ENCODE results near the gene SEMA3E.
"Not testable (repeated sequence)": the region's sequence is repeated elsewhere in the genome, so short reads cannot be mapped to it uniquely, and the experiment has no call there.

The SEMA3E gene

DNA sequence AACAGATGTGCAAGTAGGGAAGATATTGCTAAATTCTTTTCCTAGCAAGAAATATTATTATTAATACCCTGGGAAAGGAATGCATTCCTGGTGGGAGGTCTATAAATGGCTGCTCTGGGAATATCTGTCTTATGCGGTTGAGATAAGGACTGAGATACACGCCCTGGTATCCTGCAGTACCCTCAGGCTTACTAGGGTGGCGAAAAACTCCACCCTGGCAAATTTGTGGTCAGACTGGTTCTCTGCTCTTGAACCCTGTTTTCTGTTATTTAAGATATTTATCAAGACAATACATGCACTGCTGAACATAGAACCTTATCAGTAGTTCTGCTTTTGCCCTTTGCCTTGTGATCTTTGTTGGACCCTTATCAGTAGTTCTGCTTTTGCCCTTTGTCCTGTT lies 96.4 kb downstream of the SEMA3E start:
- DNase-seq = not testable (repeated sequence)

GRCh38 chr7:83550100-83550499 lies 98.8 kb downstream of the SEMA3E start:
- no peak for DNase-seq

DNA sequence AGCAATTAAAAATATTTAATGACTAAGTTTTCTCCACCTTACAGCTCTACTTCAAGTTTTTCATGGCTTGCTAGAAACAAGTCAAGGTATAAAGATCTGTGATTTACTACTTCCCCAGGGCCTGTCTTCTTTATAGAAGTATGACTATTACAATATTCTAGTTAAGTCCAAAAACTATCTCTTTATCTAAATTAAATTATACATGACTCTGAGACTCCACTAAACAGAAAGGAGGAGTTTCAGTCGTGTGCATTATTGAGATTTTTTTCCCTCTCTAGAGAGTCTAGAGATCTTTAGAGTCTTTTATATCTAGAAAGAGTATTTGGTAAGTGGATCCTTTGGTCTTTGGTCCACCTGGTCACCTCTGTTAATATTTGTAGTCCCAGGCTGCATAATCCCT lies 100.7 kb downstream of the SEMA3E start:
- DNase-seq = no peak

GRCh38 chr7:83547526-83547925 lies 101.4 kb downstream of the SEMA3E start:
- no peak for DNase-seq

DNA sequence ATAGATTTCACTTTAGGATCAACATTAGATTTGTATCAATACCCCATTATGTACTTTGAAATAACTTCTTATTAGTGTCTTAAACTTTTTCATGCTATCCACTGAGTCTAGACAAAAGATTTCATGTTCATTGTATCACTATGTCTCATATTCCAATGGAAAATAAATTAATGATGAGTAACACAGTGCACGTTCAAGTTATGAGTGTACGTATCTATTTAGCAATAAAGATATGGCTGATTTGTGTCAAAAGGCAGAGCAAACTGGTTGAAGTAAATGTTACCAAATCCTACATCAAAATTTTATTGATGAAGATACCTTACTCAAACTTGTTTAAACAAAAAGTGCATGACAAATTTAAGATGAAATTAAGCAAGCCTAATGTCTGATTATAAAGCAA lies 102.4 kb downstream of the SEMA3E start:
- DNase-seq = no peak

- no peak for DNase-seq
These were observed 107.6 kb downstream of the SEMA3E start for GRCh38 chr7:83541187-83541960.

DNA sequence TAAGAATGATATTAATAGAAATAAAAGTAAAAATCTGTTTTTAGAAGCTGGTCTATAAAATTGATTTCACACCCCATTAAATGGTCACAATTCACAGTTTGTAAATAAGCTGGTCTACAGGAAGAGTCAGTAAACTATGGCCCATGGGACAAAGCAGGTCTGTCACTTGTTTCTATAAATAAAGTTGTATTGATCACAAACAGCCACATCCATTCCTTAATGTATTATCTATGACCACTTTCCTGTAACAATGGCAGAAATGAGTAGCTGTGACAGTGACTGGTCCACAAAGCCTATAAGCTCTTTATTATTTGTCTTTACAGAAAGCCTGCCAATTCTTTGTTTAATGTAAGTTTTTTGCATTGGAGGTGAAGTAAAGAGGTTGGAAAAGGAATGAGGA lies 114.5 kb downstream of the SEMA3E start:
- no peak for DNase-seq

DNA sequence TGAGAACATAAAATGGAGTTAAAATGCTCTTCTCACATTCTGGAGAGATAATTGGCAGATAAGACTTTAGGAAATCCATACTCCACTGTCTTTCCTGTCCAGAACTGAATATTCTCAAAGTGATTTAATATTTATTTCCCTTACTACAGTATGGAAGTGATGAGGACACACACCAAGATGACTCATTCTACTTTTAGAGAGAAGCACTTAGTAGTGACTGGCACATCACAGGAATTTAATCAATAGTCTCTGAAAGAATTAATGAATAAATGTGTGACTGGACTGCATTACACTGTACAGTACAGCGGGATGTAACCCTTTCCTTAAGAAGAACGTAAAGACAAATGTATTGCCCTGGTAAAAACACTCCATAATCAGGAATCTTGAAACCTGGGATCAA lies 116.7 kb downstream of the SEMA3E start:
- DNase-seq = no peak

GRCh38 chr7:83531766-83532165 lies 117.2 kb downstream of the SEMA3E start:
- DNase-seq = no peak

- no peak for DNase-seq
These were observed 120.0 kb downstream of the SEMA3E start for GRCh38 chr7:83528925-83529423.

- no peak for DNase-seq
These were observed 124.5 kb downstream of the SEMA3E start for GRCh38 chr7:83524277-83525075.

GRCh38 chr7:83520726-83521125 lies 128.2 kb downstream of the SEMA3E start:
- no peak for DNase-seq

DNA sequence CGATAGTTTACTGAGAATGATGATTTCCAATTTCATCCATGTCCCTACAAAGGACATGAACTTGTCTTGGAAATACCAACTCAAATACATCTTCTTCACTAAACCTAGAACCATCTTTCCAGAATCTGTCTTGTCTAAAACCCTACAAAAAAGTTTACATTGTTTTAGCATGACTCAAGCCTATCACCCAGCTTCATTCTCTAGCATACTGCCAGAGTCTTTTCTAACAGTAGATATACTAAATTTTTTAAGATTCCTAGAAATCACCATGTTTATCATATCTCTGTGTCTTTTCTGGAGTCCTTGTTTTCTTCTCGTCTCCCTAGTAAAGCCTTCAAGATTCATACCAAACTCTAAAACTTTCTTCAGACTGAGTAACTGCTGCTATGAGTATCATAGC lies 129.7 kb downstream of the SEMA3E start:
- DNase-seq = no peak

DNA sequence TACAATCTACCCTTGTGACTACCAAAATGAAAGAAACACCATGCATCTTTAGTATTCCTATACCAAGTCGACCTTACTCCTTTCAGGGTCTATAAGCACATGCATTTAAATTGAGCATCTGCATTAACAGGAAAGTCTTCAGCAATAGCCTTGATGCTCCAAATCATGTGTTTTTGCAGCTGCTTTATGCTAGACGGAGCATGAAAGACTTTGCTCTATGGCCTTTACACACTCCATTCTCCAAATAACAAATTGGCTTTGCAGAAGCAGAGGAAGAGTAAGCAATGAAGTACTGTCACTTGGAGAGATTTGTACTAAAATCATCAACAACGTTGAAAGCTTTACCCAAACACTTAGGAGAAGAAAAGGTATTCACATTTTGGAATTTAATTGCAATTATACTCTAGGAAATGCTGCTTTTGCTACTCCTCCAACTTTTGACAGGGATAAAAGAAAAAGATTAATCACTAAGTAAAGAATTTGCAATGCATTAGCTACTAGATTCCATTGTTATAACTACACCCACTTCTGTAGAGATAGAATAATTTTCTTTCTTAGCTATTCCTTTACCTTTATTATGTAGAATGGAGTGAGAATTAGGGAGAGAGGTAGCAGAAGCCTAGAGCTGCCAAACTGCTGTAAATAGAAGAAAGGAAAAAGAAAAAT lies 131.8 kb downstream of the SEMA3E start:
- no peak for DNase-seq

- DNase-seq = no peak
These were observed 134.0 kb downstream of the SEMA3E start for GRCh38 chr7:83514977-83515376.

DNA sequence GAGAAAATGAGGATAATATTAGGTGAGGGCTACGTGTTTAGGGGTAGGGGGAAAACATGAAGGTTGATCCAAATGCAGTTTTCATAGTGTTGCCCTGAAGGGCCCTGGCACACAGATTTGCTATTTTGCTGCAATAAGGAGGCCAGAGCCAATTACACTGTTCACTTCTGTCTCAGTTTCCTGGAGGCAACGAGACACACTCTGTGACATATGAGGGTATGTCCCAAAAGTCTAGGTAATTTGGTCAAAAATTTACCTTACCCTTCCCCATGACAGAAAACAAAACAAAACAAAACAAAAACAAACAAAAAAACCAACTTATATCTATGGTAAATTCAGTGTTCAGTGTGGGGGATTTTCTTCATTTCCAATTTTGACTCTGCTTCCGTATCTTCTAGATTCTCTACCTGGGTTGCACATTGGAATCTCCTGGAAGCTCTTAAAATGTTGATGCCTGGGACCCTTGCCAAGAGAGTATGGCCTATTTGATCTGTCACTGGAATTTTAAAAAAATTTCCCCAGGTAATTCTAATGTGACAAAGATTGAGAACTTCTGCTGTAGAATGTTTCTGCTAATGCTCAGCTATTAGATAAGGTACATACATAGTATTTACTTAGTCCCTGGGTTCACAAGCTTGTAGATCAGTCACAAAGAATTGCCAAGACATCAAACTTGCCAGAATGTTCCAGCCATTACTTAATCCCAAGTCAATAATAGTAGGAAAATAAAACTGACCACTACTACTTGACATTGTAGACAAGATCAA lies 139.5 kb downstream of the SEMA3E start:
- no peak for DNase-seq

- no peak for DNase-seq
These were observed 144.6 kb downstream of the SEMA3E start for GRCh38 chr7:83504330-83504729.

GRCh38 chr7:83502636-83503035 lies 146.3 kb downstream of the SEMA3E start:
- no peak for DNase-seq

- DNase-seq = no peak
These were observed 154.3 kb downstream of the SEMA3E start for GRCh38 chr7:83494683-83495082.

GRCh38 chr7:83492802-83493201 lies 156.1 kb downstream of the SEMA3E start:
- no peak for DNase-seq

DNA sequence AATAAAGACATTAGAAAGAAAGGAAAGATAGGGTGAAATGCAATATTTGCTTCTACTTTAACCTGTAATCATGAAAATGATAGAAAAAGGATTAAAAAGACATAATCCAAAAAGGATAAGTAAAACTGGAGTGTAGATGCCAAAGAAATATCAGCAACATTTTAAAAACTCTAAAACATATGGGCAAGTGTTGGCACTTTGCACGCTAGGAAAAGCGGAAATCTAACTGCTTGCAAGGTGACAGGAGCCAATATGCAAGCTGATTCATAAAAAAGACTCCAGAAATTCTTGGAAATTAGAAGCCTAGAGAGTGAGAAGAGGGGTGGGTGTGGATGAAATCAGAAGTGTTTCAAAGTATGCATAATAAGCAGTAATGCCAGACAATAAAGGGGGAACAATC lies 161.1 kb downstream of the SEMA3E start:
- DNase-seq = no peak

DNA sequence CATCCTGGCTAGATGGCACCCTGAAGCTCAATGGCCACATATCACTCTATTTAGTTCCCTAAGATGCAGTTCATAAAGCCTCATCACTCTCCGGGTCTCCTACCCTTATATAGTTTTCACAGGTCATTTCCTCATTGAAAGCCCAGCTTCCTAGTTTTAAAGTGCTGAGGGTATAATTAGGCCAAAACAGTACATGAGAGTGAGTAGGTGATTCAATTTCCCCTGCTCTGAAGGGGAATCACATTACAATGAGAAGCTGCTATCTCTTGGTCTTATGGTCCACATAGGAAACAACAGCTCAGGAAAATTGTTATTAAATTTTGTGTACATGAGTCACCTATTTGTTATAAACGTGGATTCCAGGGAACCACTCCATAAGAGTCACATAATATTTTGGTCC lies 162.0 kb downstream of the SEMA3E start:
- no peak for DNase-seq

- no peak for DNase-seq
These were observed 162.4 kb downstream of the SEMA3E start for GRCh38 chr7:83486536-83486935.
